Inflammatory macrophage treated with lipopolysaccharide for 4 hours (primary cell): Measurements from ENCODE around the gene SIK3.

Experiments
- DNase-seq: peaks from one replicate; pipeline ENCODE4 v3.0.0-alpha.2; 2020

SIK3 gene

GRCh38 chr11:117107701-117108590 lies 9.7 kb upstream of the SIK3 start:
- DNase-seq, result no peak

GRCh38 chr11:117100556-117100955 lies 2.3 kb upstream of the SIK3 start:
- no peak for DNase-seq

GRCh38 chr11:117099696-117100095 lies 1.5 kb upstream of the SIK3 start:
- DNase-seq, result no peak

GRCh38 chr11:117097389-117098268 lies 599 bp downstream of the SIK3 start:
- DNase-seq, result peak; percentile 59

GRCh38 chr11:117097014-117097388 lies 1.2 kb downstream of the SIK3 start:
- peak; percentile 28 for DNase-seq

GRCh38 chr11:117096201-117096991 lies 1.8 kb downstream of the SIK3 start:
- DNase-seq, result peak; percentile 63

GRCh38 chr11:117095284-117096161 lies 2.7 kb downstream of the SIK3 start:
- no peak for DNase-seq

- no peak for DNase-seq
These were observed 3.5 kb downstream of the SIK3 start for GRCh38 chr11:117094776-117095175.

GRCh38 chr11:117092951-117093590 lies 5.2 kb downstream of the SIK3 start:
- DNase-seq, result peak; percentile 81

GRCh38 chr11:117091753-117092477 lies 6.3 kb downstream of the SIK3 start:
- DNase-seq, result no peak

GRCh38 chr11:117090111-117090706 lies 8.0 kb downstream of the SIK3 start:
- DNase-seq, result no peak

- no peak for DNase-seq
These were observed 8.5 kb downstream of the SIK3 start for GRCh38 chr11:117089685-117090084.

- no peak for DNase-seq
These were observed 10.8 kb downstream of the SIK3 start for GRCh38 chr11:117087446-117087845.

GRCh38 chr11:117084992-117085391 lies 13.2 kb downstream of the SIK3 start:
- DNase-seq, result no peak

- DNase-seq, result no peak
These were observed 15.0 kb downstream of the SIK3 start for GRCh38 chr11:117083011-117083935.

- DNase-seq, result no peak
These were observed 16.3 kb downstream of the SIK3 start for GRCh38 chr11:117081908-117082307.

- no peak for DNase-seq
These were observed 17.9 kb downstream of the SIK3 start for GRCh38 chr11:117080370-117080769.

GRCh38 chr11:117076941-117077691 lies 21.1 kb downstream of the SIK3 start:
- no peak for DNase-seq
